IMR-90 (cell line): Measurements from ENCODE around the gene SSC4D. TPM values are rescaled to one million over a fixed set of nuclear protein-coding genes. Genes with fewer than 3 reads are reported as not detected.

Experiments used
- ATAC-seq: fragments of 200-7000 bp; cut with Tn5 transposase; 2 replicates; pipeline ENCODE4 v1.9.1; 2020; ENCODE audit warnings: low read depth, mild to moderate bottlenecking, moderate library complexity
- BruUV-seq: library from RNA; stranded (reverse); fragments of 400-500 nt; replicated peaks from 2 replicates; lab custom pipeline; 2021; lab: Mats Ljungman, UMichigan
- CTCF ChIA-PET: fragments of 300-600 bp; formaldehyde crosslinking; extraction: SDS; loops from one replicate; lab custom pipeline; 2021; ENCODE audit warnings: antibody characterized with exemption; lab: Yijun Ruan, JAX
- POLR2A ChIA-PET: fragments of 300-600 bp; sonication (Branson Sonifier 250); formaldehyde crosslinking; loops from one replicate; lab custom pipeline; 2022; ENCODE audit warnings: antibody characterized with exemption; ENCODE audit not compliant: unreplicated experiment; lab: Charles Lee
- DNase-seq: peaks from one replicate; pipeline ENCODE4 v3.0.0; 2013
- H2AFZ ChIP-seq: replicated peaks from 2 replicates; pipeline ENCODE3; 2013; ENCODE audit warnings: low read length, mild to moderate bottlenecking; ENCODE audit not compliant: poor library complexity
- H2AK5ac ChIP-seq: 2 replicates; pipeline ENCODE4 v1.6.1; 2013; ENCODE audit warnings: low read depth, low read length, inconsistent platforms
- H2AK9ac ChIP-seq: replicated peaks from 2 replicates; pipeline ENCODE3; 2013; ENCODE audit warnings: mild to moderate bottlenecking, low read depth, low read length, moderate library complexity; ENCODE audit not compliant: poor library complexity
- H2BK120ac ChIP-seq: 2 replicates; pipeline ENCODE4 v1.6.1; 2013; ENCODE audit warnings: low read depth, low read length, inconsistent platforms
- H2BK15ac ChIP-seq: 3 replicates; pipeline ENCODE4 v1.6.1; 2013; ENCODE audit warnings: low read depth, low read length, inconsistent platforms
- H2BK20ac ChIP-seq: 2 replicates; pipeline ENCODE4 v1.6.1; 2013; ENCODE audit warnings: low read depth, mild to moderate bottlenecking, inconsistent platforms, low read length, moderate library complexity
- H2BK5ac ChIP-seq: 2 replicates; pipeline ENCODE4 v1.6.1; 2013; ENCODE audit warnings: mild to moderate bottlenecking, low read depth, low read length, inconsistent platforms; ENCODE audit not compliant: poor library complexity, severe bottlenecking
- H3K14ac ChIP-seq: replicated peaks from 2 replicates; pipeline ENCODE4 v1.6.1; 2013; ENCODE audit warnings: low read depth, low read length, inconsistent platforms
- H3K18ac ChIP-seq: 2 replicates; pipeline ENCODE4 v1.6.1; 2013; ENCODE audit warnings: low read depth, low read length, control low read depth
- H3K23ac ChIP-seq: 2 replicates; pipeline ENCODE4 v1.6.1; 2013; ENCODE audit warnings: low read depth, low read length, inconsistent platforms
- H3K27ac ChIP-seq: 2 replicates; pipeline ENCODE4 v1.5.1; 2013; ENCODE audit warnings: mild to moderate bottlenecking, control low read depth, low read length; ENCODE audit not compliant: insufficient read depth
- H3K27me3 ChIP-seq: 2 replicates; pipeline ENCODE4 v1.6.1; 2013; ENCODE audit warnings: low read length; ENCODE audit not compliant: control insufficient read depth, insufficient read depth
- H3K36me3 ChIP-seq: 2 replicates; pipeline ENCODE4 v1.6.1; 2013; ENCODE audit warnings: low read length, mixed read lengths; ENCODE audit not compliant: control insufficient read depth, insufficient read depth
- H3K4ac ChIP-seq: 2 replicates; pipeline ENCODE4 v1.6.1; 2013; ENCODE audit warnings: low read depth, low read length, inconsistent platforms
- H3K4me1 ChIP-seq: 2 replicates; pipeline ENCODE4 v1.6.1; 2013; ENCODE audit warnings: low read length, mixed read lengths; ENCODE audit not compliant: control insufficient read depth, insufficient read depth
- H3K4me2 ChIP-seq: 2 replicates; pipeline ENCODE4 v1.6.1; 2013; ENCODE audit warnings: low read depth, mild to moderate bottlenecking, control low read depth, low read length, moderate library complexity
- H3K4me3 ChIP-seq: 2 replicates; pipeline ENCODE4 v1.5.1; 2013; ENCODE audit warnings: low read depth, mild to moderate bottlenecking, control low read depth, low read length, moderate library complexity; ENCODE audit not compliant: insufficient read depth
- H3K56ac ChIP-seq: 2 replicates; pipeline ENCODE4 v1.6.1; 2013; ENCODE audit warnings: low read length, inconsistent platforms; ENCODE audit not compliant: insufficient read depth; ENCODE audit errors: extremely low read depth
- H3K79me1 ChIP-seq, 2 experiments: 2 replicates each; pipeline ENCODE4 v1.6.1; 2013; ENCODE audit warnings: low read length in 2 of 2, inconsistent platforms in 1 of 2, low read depth in 1 of 2
- H3K9ac ChIP-seq: 2 replicates; pipeline ENCODE4 v1.6.1; 2013; ENCODE audit warnings: low read depth, low read length, control low read depth
- H3K9me1 ChIP-seq: 2 replicates; pipeline ENCODE4 v1.6.1; 2013; ENCODE audit warnings: low read length, inconsistent platforms; ENCODE audit not compliant: insufficient read depth
- H3K9me3 ChIP-seq: 2 replicates; pipeline ENCODE4 v1.6.1; 2013; ENCODE audit warnings: low read length; ENCODE audit not compliant: control insufficient read depth, insufficient read depth
- H4K20me1 ChIP-seq: 2 replicates; pipeline ENCODE4 v1.6.1; 2013; ENCODE audit warnings: low read length, inconsistent platforms; ENCODE audit not compliant: insufficient read depth
- H4K5ac ChIP-seq: 2 replicates; pipeline ENCODE4 v1.6.1; 2013; ENCODE audit warnings: mild to moderate bottlenecking, low read depth, low read length, control low read depth
- H4K8ac ChIP-seq, 2 experiments: 2 replicates each; pipeline ENCODE4 v1.6.1; 2013; ENCODE audit warnings: low read depth in 2 of 2, low read length in 2 of 2, control low read depth in 1 of 2, inconsistent platforms in 1 of 2
- H4K91ac ChIP-seq: 2 replicates; pipeline ENCODE4 v1.6.1; 2013; ENCODE audit warnings: low read depth, low read length, inconsistent platforms; ENCODE audit not compliant: insufficient read depth
- BHLHE40 ChIP-seq: fragments of 150-350 bp; IDR thresholded peaks from 2 replicates; pipeline ENCODE4 v1.6.1; 2016; ENCODE audit warnings: mild to moderate bottlenecking, low read depth, low read length
- CEBPB ChIP-seq: IDR thresholded peaks from 2 replicates; pipeline ENCODE4 v1.6.1; 2012; ENCODE audit warnings: low read depth, low read length, improper control_type of control experiment
- MXI1 ChIP-seq: IDR thresholded peaks from 2 replicates; pipeline ENCODE4 v1.6.1; 2012; ENCODE audit warnings: low read depth, mild to moderate bottlenecking, low read length, moderate library complexity, borderline replicate concordance
- NFE2L2 ChIP-seq: fragments of 150-350 bp; IDR thresholded peaks from 2 replicates; pipeline ENCODE4 v1.6.1; 2016; ENCODE audit warnings: low read depth, mild to moderate bottlenecking, low read length
- RCOR1 ChIP-seq: IDR thresholded peaks from 2 replicates; pipeline ENCODE4 v1.6.1; 2012; ENCODE audit warnings: mild to moderate bottlenecking, low read length, improper control_type of control experiment; ENCODE audit not compliant: insufficient replicate concordance
- SMC3 ChIP-seq: fragments of 150-350 bp; IDR thresholded peaks from 2 replicates; pipeline ENCODE4 v1.6.1; 2016; ENCODE audit warnings: low read depth, mild to moderate bottlenecking, antibody characterized with exemption, low read length, moderate library complexity
- WGBS, 2 experiments: methylation state at CpG; one replicate each; pipeline versions ENCODE4 v1.1.5 to v1.1.7; 2013; ENCODE audit warnings: missing lambda C conversion rate in 2 of 2; ENCODE audit not compliant: insufficient read length in 1 of 2; ENCODE audit errors: extremely low coverage in 2 of 2; 5-methylcytosine and 5-hydroxymethylcytosine counted together
- dilution Hi-C: fragments of 300-500 bp; cut with HindIII; formaldehyde crosslinking; loops from one replicate; pipeline ENCODE4 v1.14.3; 2018; ENCODE audit warnings: low sequenced_read_pairs; ENCODE audit not compliant: unreplicated experiment
- in situ Hi-C: fragments of 300-500 bp; cut with MboI; formaldehyde crosslinking; loops from 3 replicates; pipeline ENCODE4 v1.14.3; 2019; ENCODE audit warnings: low sequenced_read_pairs, inconsistent platforms, mixed read lengths
- intact Hi-C: fragments of 100-400 bp; cut with micrococcal nuclease; formaldehyde crosslinking; loops from 2 replicates; pipeline ENCODE4 v1.10.0; 2022
- polyA plus RNA-seq, 3 experiments: library from polyadenylated mRNA; depleted of rRNA; stranded (reverse); fragments of >200 nt; gene quantifications; 2 replicates each; pipeline ENCODE4 v1.2.3, GENCODE V29; 2012; ENCODE audit warnings: low replicate concordance in 1 of 3
- total RNA-seq: library from RNA; depleted of rRNA; stranded (reverse); fragments of >200 nt; gene quantifications from 2 replicates; pipeline ENCODE4 v1.2.3, GENCODE V29; 2012
- TF ChIP-seq, protein P1 (sequence below): fragments of 150-350 bp; IDR thresholded peaks from 2 replicates; pipeline ENCODE4 v1.6.1; 2016; ENCODE audit warnings: low read depth, mild to moderate bottlenecking, low read length, moderate library complexity, borderline replicate concordance
- TF ChIP-seq, protein P2 (sequence below): fragments of 150-350 bp; IDR thresholded peaks from 2 replicates; pipeline ENCODE4 v1.6.1; 2017; ENCODE audit warnings: mild to moderate bottlenecking, antibody characterized with exemption, low read length, low read depth

SSC4D gene
- total and polyA plus RNA-seq, 2 of the 4 experiments (the other 2 are of a cell fraction), result 0.36 to 0.70 TPM

DNA sequence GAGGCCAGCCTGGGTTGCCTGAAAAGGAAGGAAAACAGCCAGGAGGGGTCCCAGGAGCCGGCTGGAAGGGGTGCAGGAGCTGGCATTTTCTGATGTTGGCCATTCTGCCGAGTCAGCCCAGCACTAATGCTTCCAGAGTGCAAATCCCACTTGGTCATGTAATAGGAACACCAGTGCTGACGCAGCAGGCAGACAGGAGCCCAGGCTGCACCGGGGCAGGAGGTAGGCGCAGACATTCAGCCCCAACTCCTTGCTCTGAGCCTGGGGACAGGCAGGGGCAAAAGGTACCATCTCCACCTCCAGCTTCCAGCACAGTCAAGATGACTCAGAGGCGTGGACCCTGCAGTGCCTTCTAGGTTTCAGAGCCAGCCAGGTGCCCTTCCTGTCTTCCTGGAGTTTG lies 40.5 kb downstream of the SSC4D start:
- Histone ChIP-seq H3K36me3 (no peaks in the 10 kb centered on the region), H3K79me1 (peaks cover 0 to 4% of the 10 kb centered on the region in 2 experiments; a peak in 1 of 4 replicates), H2AK9ac (no peak overlapping the region), H3K18ac (no peak overlapping the region), H3K27ac (no peak overlapping the region), H3K23ac (no peak overlapping the region), H2AK5ac (no peak overlapping the region), H4K20me1 (no peaks in the 10 kb centered on the region), H2BK15ac (no peak overlapping the region), H3K4me1 (peaks cover 10% of the 10 kb centered on the region), H3K56ac (no peak overlapping the region), H2BK5ac (no peak overlapping the region), H4K91ac (no peak overlapping the region), H2AFZ (no peak overlapping the region), H2BK120ac (no peak overlapping the region), H4K8ac (no peak overlapping the region), H3K27me3 (no peaks in the 10 kb centered on the region), H3K4me2 (no peak overlapping the region), H3K14ac (no peak overlapping the region), H3K4me3 (no peak overlapping the region), H3K9ac (no peak overlapping the region), H3K9me3 (no peaks in the 10 kb centered on the region), H3K4ac (no peak overlapping the region), H4K5ac (no peak overlapping the region), H2BK20ac (no peak overlapping the region), H3K9me1 (peaks cover 12% of the 10 kb centered on the region)
- DNase-seq, result no peak
- ATAC-seq, result no peak
- in situ Hi-C loops (no loop called here), intact Hi-C loops (no loop called here), dilution Hi-C loops (no loop called here)
- no TSS peak for BruUV-seq
- TF ChIP-seq CEBPB, result no peak
- TF ChIP-seq RCOR1, result no peak
- no peak for TF ChIP-seq NFE2L2
- no peak for TF ChIP-seq SMC3
- TF ChIP-seq, protein P1, sequence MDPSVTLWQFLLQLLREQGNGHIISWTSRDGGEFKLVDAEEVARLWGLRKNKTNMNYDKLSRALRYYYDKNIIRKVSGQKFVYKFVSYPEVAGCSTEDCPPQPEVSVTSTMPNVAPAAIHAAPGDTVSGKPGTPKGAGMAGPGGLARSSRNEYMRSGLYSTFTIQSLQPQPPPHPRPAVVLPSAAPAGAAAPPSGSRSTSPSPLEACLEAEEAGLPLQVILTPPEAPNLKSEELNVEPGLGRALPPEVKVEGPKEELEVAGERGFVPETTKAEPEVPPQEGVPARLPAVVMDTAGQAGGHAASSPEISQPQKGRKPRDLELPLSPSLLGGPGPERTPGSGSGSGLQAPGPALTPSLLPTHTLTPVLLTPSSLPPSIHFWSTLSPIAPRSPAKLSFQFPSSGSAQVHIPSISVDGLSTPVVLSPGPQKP, result no peak
- TF ChIP-seq, protein P2, sequence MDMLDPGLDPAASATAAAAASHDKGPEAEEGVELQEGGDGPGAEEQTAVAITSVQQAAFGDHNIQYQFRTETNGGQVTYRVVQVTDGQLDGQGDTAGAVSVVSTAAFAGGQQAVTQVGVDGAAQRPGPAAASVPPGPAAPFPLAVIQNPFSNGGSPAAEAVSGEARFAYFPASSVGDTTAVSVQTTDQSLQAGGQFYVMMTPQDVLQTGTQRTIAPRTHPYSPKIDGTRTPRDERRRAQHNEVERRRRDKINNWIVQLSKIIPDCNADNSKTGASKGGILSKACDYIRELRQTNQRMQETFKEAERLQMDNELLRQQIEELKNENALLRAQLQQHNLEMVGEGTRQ, result no peak
- no peak for TF ChIP-seq BHLHE40
- no peak for TF ChIP-seq MXI1
- POLR2A ChIA-PET, result no interaction called here
- CTCF ChIA-PET, result no interaction called here
- 47% methylated on average over 2 of the region's 6 CpGs; no CpG with 5 or more reads in 1 of the 2 experiments for WGBS, 2 experiments
